Esophagus squamous epithelium (tissue), 5 donors: ENCODE results near the gene AP1S2. TPM values are rescaled to one million over a fixed set of nuclear protein-coding genes. Genes with fewer than 3 reads are reported as not detected.

Experiments used
- DNase-seq: peaks from one replicate; lab custom pipeline; 2025; lab: John Stamatoyannopoulos, UW
- H3K27ac ChIP-seq, 4 donors: fragments of 200-600 bp; sonication (generic); one replicate each; pipeline ENCODE4 v1.5.1; 2016 to 2019; ENCODE audit warnings: mild to moderate bottlenecking in 1 of 4
- H3K27me3 ChIP-seq, 4 donors: fragments of 200-600 bp; sonication (generic); 1 replicate in 3 of 4; 2 replicates in 1 of 4; pipeline versions ENCODE4 v1.5.1 to v1.6.0; 2017 to 2021; ENCODE audit warnings: antibody characterized with exemption in 1 of 4
- H3K36me3 ChIP-seq, 3 donors: fragments of 200-600 bp; sonication (generic); one replicate each; pipeline ENCODE4 v1.5.1; 2016 to 2019
- H3K4me1 ChIP-seq, 3 donors: fragments of 200-600 bp; sonication (generic); one replicate each; pipeline ENCODE4 v1.5.1; 2017 to 2019
- H3K4me3 ChIP-seq, 4 donors: fragments of 200-600 bp; sonication (generic); 1 replicate in 3 of 4; 2 replicates in 1 of 4; pipeline ENCODE4 v1.5.1; 2016 to 2019; ENCODE audit warnings: mild to moderate bottlenecking in 2 of 4, moderate library complexity in 1 of 4
- H3K9me3 ChIP-seq, 3 donors: fragments of 200-600 bp; sonication (generic); one replicate each; pipeline ENCODE4 v1.5.1; 2016 to 2019
- CTCF ChIP-seq, 6 experiments: fragments of 450-650 bp in 4 of 6; fragments of 200-600 bp in 2 of 6; sonication (generic) in 2 of 6; IDR thresholded peaks; one replicate each; pipeline ENCODE4 v1.5.1; 2016 to 2019; ENCODE audit warnings: antibody characterized with exemption in 6 of 6, mild to moderate bottlenecking in 4 of 6, moderate library complexity in 4 of 6
- POLR2A ChIP-seq, 4 donors: fragments of 450-650 bp; IDR thresholded peaks; one replicate each; pipeline ENCODE4 v1.6.1; 2017; ENCODE audit warnings: antibody characterized with exemption in 4 of 4, mild to moderate bottlenecking in 4 of 4, moderate library complexity in 3 of 4
- WGBS, 2 donors: methylation state at CpG; one replicate each; pipeline ENCODE4 v1.1.5; 2018; 5-methylcytosine and 5-hydroxymethylcytosine counted together
- intact Hi-C: fragments of 100-400 bp; cut with DNase I; formaldehyde crosslinking; loops from one replicate; pipeline ENCODE4 v1.15.0; 2022
- total RNA-seq, 4 donors: library from RNA; depleted of rRNA; stranded (reverse); fragments of >200 nt; gene quantifications; one replicate each; pipeline ENCODE4 v1.1.0, GENCODE V29; 2016
- donor health status: DM: yes; HTN: yes; CAD: no.

AP1S2 gene
- total RNA-seq, 4 donors from 2014 or later: 6.0 to 28.5 (median 17.6) TPM

DNA sequence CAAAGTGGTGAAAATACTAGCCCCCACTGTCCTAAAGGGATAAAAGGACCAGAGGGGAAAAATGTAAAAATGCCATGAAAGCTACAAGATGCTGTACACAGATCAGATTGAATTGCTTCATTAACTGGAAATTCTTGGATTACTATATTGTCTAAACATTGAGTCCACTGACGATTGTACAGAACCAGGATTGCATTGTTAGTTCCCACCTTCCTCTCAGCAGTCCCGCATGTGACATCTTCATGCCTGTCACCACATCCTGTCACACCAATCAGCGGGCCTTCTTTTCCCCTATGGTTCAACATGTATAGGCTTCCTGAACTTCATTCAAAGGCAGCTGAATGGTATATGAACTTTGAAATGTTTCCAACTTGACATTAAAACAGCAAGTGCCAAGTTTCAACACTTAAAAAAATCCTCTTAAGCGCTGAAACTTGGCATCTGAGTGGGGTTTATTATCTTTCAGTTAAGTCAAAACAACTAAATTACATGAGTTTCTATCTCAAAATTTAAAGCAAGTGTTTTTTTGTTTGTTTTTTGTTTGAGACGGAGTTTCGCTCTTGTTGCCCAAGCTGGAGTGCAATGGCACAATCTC lies 39.7 kb downstream of the AP1S2 start:
- no peak for DNase-seq
- intact Hi-C loops: no loop called here
- TF ChIP-seq CTCF (IDR thresholded peaks at IDR 0.05) (no peak), POLR2A (IDR thresholded peaks at IDR 0.05) (no peak)
- no peak overlapping the region for H3K4me3 ChIP-seq
- H3K9me3 ChIP-seq: no peaks in the 10 kb centered on the region
- H3K36me3 ChIP-seq: peaks cover 8 to 93% (median 8%) of the 10 kb centered on the region in 3 donors
- H3K27ac ChIP-seq: no peak overlapping the region
- 78 to 85% methylated on average over 6 of the region's 6 CpGs for WGBS, 2 donors
- H3K4me1 ChIP-seq: no peaks in the 10 kb centered on the region
- H3K27me3 ChIP-seq: no peaks in the 10 kb centered on the region

DNA sequence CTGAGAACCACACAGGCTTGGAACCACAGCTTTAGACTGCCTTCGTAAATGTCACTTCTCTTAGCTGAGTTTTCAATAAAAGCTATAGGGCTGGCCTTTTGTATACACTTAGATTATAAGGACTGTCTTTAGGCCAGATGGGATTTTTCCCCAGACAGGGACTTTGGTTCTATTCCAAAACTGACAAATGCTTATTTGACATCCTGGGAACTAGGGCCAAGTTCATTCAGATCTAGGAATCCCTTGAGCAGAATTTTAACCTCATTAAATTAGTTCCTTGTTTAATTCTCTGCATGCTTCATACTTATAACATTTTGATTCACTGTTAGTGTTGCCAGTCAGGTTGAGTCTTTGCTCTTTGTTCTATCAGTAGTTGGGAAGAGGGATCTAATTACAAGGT lies 41.2 kb downstream of the AP1S2 start:
- intact Hi-C loops: no loop called here
- DNase-seq: no peak
- no peak for TF ChIP-seq CTCF (IDR thresholded peaks at IDR 0.05)
- no peak for TF ChIP-seq POLR2A (IDR thresholded peaks at IDR 0.05)
- no peaks in the 10 kb centered on the region for H3K9me3 ChIP-seq
- H3K27ac ChIP-seq: no peak overlapping the region
- H3K4me1 ChIP-seq: no peaks in the 10 kb centered on the region
- 86 to 88% methylated on average over 1 of the region's 1 CpG for WGBS, 2 donors
- H3K4me3 ChIP-seq: no peak overlapping the region
- peaks cover 5 to 93% (median 8%) of the 10 kb centered on the region in 3 donors for H3K36me3 ChIP-seq
- no peaks in the 10 kb centered on the region for H3K27me3 ChIP-seq

- Histone ChIP-seq H3K4me1 (no peaks in the 10 kb centered on the region), H3K9me3 (no peaks in the 10 kb centered on the region), H3K27me3 (no peaks in the 10 kb centered on the region), H3K27ac (no peak overlapping the region), H3K4me3 (no peak overlapping the region), H3K36me3 (peaks cover 4 to 94% (median 5%) of the 10 kb centered on the region in 3 donors)
- 83 to 98% methylated on average over 5 to 7 of the region's 8 CpGs for whole genome bisulfite sequencing, 2 donors
- intact Hi-C loops: no loop called here
- TF ChIP-seq POLR2A (IDR thresholded peaks at IDR 0.05): no peak
- no peak for TF ChIP-seq CTCF (IDR thresholded peaks at IDR 0.05)
- DNase-seq: no peak
These were observed 42.2 kb downstream of the AP1S2 start for GRCh38 chrX:15812192-15812938.

DNA sequence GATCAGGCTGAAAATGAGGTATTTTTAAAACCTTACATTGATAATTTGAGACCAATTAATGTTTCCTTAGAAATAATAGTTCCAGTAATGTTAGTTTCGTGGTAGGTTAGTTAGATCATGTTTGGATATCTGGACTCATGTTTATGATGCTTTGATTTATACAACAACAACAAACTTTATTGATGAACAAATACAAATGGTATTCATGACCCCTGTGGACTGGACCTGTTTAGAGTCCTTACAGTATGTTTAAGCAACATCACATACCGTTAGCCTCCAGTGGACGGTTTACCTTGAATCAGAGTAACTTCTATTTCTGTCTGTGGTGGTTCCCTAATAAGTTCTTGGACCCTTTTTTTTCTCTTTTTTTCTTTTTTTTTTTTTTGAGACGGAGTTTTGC lies 46.4 kb downstream of the AP1S2 start:
- intact Hi-C loops: no loop called here
- Histone ChIP-seq H3K4me1 (no peaks in the 10 kb centered on the region), H3K36me3 (peaks cover 3 to 91% (median 4%) of the 10 kb centered on the region in 3 donors), H3K4me3 (no peak overlapping the region), H3K27ac (no peak overlapping the region), H3K9me3 (no peaks in the 10 kb centered on the region), H3K27me3 (no peaks in the 10 kb centered on the region)
- no peak for DNase-seq
- TF ChIP-seq CTCF (IDR thresholded peaks at IDR 0.05): no peak
- no peak for TF ChIP-seq POLR2A (IDR thresholded peaks at IDR 0.05)
- WGBS, 2 donors: 92% methylated on average over 4 of the region's 4 CpGs

- H3K9me3 ChIP-seq: no peaks in the 10 kb centered on the region
- H3K36me3 ChIP-seq: peaks cover 0 to 74% (median 0%) of the 10 kb centered on the region in 3 donors
- TF ChIP-seq CTCF (IDR thresholded peaks at IDR 0.05) (no peak), POLR2A (IDR thresholded peaks at IDR 0.05) (no peak)
- DNase-seq: no peak
- H3K4me1 ChIP-seq: no peaks in the 10 kb centered on the region
- no peaks in the 10 kb centered on the region for H3K27me3 ChIP-seq
- no peak overlapping the region for H3K27ac ChIP-seq
- intact Hi-C loops: no loop called here
- H3K4me3 ChIP-seq: no peak overlapping the region
These were observed 50.0 kb downstream of the AP1S2 start for GRCh38 chrX:15804563-15804962.
